GM18526 (cell line): ENCODE measurements around the gene INO80C.

ENCODE experiments used
- POLR2A ChIP-seq: IDR thresholded peaks from 3 replicates; pipeline ENCODE4 v1.6.1; 2011; ENCODE audit not compliant: insufficient read length; ENCODE audit errors: extremely low read depth

Gene INO80C

DNA sequence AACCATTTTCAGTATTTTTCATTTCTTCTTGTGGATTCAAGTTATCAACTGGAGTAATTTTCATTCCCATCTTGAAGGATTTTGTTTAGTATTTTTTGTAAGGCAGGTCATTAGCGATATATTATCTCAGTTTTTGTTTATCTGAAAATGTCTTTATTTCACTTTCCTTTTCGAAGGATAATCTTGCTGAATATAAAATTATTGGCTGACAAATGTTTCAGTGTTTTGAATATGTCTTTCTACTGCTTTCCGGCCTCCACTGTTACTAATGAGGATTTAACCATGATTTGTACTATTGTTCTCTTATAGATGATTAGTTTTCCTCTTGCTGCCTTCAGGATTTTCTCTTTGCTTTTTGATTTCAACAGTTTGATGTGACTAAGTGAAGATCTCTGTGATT lies 62.4 kb downstream of the INO80C start:
- TF ChIP-seq POLR2A: no peak

DNA sequence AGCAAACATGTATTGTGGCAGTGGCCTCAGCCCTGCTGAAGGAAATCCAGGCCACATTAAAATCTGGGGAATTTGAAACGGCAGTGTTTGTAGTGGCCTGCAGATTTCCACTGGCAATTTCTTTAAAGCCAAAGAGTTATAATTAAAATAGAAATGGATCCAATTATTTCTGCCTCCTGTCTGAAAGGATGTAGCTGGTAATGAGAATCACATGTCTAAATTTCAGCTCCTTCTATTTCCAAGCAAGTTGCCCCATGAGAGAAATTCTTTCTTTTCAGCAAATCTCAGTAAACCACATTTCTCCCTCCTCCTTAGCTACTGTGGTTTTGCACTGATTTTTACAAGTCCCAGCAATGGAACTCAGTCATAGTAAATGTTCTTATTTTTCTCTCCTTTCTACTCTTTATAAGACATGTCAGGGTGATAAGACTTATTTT lies 65.2 kb downstream of the INO80C start:
- TF ChIP-seq POLR2A: no peak

DNA sequence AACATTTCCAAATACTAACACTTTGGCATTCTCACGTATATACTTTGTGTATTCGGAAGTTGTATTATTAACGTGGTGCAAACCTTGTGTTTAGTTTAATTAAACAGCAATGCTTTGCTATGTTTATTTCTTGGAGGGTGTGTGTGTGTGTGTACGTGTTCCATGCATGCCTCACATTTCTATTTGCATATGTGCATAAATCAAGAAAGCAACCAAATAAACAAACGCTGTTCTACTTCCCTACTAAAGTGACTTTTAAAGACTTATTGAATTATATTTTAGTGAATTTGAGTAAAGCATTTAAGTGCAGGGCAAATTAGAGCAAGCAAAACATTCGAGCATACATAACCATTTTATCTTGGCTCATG lies 66.4 kb downstream of the INO80C start:
- no peak for TF ChIP-seq POLR2A

DNA sequence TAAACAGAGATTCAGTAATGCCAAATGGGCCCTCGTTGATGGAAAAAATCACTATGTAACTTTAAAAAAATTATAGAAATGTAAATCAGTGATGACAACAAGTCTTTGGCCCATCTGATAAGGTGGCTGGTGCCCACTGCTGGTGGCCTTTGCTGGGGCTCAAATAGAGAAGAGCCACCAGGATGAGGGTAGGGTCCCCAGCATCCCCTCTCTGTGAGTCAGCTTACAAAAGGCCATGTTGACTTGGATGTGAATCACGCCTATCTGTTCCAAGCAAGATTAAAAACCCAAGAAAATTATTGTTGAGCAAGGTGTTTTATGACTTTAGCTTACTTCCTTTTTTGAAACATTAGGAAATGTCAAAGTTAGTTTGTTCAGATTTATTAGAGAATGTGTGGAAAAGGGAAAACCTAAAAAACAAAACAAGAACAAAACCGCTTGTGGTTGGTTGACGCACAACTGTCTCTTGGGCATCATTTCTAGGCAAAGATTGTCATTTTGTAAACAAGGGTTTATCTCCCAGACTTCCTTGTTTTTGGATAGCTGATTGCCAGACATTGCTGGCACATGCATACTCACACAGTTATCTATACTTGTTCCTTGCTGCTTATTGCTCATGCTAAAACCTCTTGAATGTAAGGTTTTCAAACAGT lies 66.9 kb downstream of the INO80C start:
- no peak for TF ChIP-seq POLR2A

DNA sequence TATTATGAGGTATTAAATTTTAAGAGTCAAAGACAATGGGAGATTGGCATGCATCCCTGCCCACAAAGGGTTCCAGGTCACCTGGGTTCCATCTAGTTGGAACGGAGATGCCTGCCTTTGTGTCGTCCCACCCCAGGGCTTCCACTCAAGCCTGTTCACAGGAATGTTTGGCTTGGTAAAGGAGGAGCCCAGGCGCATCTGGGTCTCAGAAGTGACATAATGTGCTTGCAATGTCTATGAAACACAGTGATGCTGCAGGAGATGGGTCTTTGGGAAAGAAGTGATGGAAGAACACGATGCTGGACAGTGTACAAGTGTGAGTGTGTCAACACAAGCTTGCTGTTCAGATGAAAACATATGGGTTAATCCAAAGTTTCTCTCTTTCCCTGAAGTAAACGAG lies 71.0 kb downstream of the INO80C start:
- TF ChIP-seq POLR2A: no peak

DNA sequence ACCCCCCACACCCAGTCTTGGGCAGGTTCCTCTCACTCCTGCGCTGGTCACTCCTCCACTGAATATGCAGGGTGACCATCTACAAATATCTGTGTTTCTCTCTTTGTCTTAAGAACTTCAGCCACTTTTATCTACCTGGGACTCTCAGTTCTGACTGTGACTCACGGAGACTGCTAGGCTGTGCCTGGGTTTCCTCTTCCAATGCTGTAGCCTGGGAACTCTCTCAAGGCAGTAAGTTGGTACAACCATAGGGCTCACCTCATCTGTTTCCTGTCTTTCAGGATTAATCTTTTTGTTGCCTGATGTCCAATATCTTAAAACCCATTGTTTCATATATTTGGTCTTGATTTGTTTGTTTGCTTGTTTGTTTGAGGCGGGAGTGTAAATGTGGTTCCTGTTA lies 73.4 kb downstream of the INO80C start:
- no peak for TF ChIP-seq POLR2A

DNA sequence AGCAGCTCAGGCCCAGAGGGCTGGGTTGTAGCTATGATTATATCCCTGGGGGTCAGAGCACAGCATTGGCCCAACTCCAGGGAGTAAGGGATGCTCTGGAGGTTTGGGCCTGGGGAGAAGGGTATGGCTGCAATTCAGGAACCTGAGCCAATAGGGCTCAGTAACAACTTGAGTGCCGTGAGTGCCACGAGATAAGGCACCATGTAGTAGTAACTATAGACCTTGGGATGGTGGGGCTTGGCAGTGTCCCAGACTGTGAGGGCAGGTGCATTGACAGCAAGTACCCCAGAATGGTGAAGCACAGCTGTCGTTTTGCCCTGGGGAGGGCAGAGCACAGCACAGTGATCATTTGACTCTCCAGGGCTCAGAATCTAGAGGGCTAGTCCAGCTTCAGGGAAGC lies 75.5 kb downstream of the INO80C start:
- no peak for TF ChIP-seq POLR2A

DNA sequence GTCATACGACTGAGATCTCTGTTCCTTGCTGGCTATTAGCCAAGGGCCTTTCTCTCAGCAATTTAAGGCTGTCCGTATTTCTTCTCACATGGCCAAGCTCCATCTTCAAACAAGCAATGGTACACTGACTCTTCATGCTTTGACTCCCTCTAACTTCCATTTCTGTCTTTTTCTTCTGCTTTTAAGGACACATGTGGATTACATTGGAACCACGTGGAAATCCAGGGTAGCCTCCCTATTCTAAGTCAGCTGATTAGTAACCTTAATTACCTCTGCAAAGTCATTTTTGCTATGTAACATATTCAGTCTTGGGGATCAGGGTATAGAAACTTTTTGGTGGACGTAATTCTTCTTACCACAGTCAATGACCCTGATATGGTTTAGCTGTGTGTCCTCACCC lies 79.2 kb downstream of the INO80C start:
- no peak for TF ChIP-seq POLR2A
